Activated CD8-positive, alpha-beta T cell treated with anti-CD3 and anti-CD28 coated beads for 36 hours (primary cell): ENCODE data around the gene MARCKSL1. TPM values are rescaled to one million over a fixed set of nuclear protein-coding genes. Genes with fewer than 3 reads are reported as not detected.

Experiments
- ATAC-seq: fragments of 200-7000 bp; cut with Tn5 transposase; one replicate; pipeline ENCODE4 v1.10.0; 2021; ENCODE audit warnings: mild to moderate bottlenecking, moderate library complexity
- CTCF ChIA-PET: fragments of 350-600 bp; sonication (Branson Sonifier 250); formaldehyde crosslinking; loops from one replicate; lab custom pipeline; 2021; ENCODE audit warnings: antibody characterized with exemption; lab: Charles Lee
- POLR2A ChIA-PET: fragments of 350-600 bp; sonication (Branson Sonifier 250); formaldehyde crosslinking; loops from one replicate; lab custom pipeline; 2021; ENCODE audit warnings: antibody characterized with exemption; lab: Charles Lee
- DNase-seq: peaks from one replicate; pipeline ENCODE4 v3.0.0-alpha.2; 2020
- H3K27ac Mint-ChIP-seq: one replicate; pipeline ENCODE4 v1.8.0; 2021; ENCODE audit warnings: mild to moderate bottlenecking, mixed read lengths
- H3K27me3 Mint-ChIP-seq: one replicate; pipeline ENCODE4 v1.8.0; 2021; ENCODE audit warnings: mixed read lengths
- H3K36me3 Mint-ChIP-seq: one replicate; pipeline ENCODE4 v1.8.0; 2021; ENCODE audit warnings: low read depth, mixed read lengths
- H3K4me1 Mint-ChIP-seq: one replicate; pipeline ENCODE4 v1.8.0; 2021; ENCODE audit warnings: low read depth, mixed read lengths
- H3K4me3 Mint-ChIP-seq: one replicate; pipeline ENCODE4 v1.8.0; 2021; ENCODE audit warnings: mild to moderate bottlenecking, moderate library complexity, mixed read lengths
- H3K9me3 Mint-ChIP-seq: one replicate; pipeline ENCODE4 v1.8.0; 2021; ENCODE audit warnings: mixed read lengths
- CTCF ChIP-seq: fragments of 200-600 bp; IDR thresholded peaks from one replicate; pipeline ENCODE4 v1.8.0; 2022; ENCODE audit warnings: antibody characterized with exemption, mild to moderate bottlenecking
- intact Hi-C: fragments of 100-400 bp; cut with micrococcal nuclease; formaldehyde crosslinking; loops from one replicate; pipeline ENCODE4 v1.10.0; 2022
- total RNA-seq, 2 experiments: library from RNA; stranded (reverse); gene quantifications; one replicate each; pipeline ENCODE4 v1.2.3, GENCODE V29; 2021

Gene MARCKSL1
- 10 to 100 TPM; 31.2 to 33.5 TPM for total RNA-seq

GRCh38 chr1:32335790-32336590 is at the start of gene MARCKSL1:
TSS of gene MARCKSL1 (minus strand) at chr1:32336233. CDS start at chr1:32336033, 200 bp downstream.
- H3K4me3 Mint-ChIP-seq, result peak within 1 kb of the TSS; percentile 81
- DNase-seq (peak; percentile 85), ATAC-seq (peak; percentile 55)
- H3K27ac Mint-ChIP-seq, result peak within 1 kb of the TSS; percentile 72
- H3K9me3 Mint-ChIP-seq, result no peaks in the 10 kb centered on the region
- POLR2A ChIA-PET, result interaction anchor here (0.5 to 3.6 kb wide), 23 partner anchors 10 to 136 kb away, joined by 3 to 39 read pairs (median 5); partner anchors contain the start of genes BSDC1, HDAC1 and LCK
- peaks cover 49% of the 10 kb centered on the region for H3K4me1 Mint-ChIP-seq
- intact Hi-C loops, result no loop called here
- no peaks in the 10 kb centered on the region for H3K27me3 Mint-ChIP-seq
- H3K36me3 Mint-ChIP-seq, result peaks cover 14% of the 10 kb centered on the region
- CTCF ChIA-PET, result interaction anchor here (0.7 to 2.7 kb wide), 14 partner anchors 10 to 120 kb away, joined by 3 to 17 read pairs (median 4); partner anchors contain the start of gene LCK
- no peak for TF ChIP-seq CTCF

DNA sequence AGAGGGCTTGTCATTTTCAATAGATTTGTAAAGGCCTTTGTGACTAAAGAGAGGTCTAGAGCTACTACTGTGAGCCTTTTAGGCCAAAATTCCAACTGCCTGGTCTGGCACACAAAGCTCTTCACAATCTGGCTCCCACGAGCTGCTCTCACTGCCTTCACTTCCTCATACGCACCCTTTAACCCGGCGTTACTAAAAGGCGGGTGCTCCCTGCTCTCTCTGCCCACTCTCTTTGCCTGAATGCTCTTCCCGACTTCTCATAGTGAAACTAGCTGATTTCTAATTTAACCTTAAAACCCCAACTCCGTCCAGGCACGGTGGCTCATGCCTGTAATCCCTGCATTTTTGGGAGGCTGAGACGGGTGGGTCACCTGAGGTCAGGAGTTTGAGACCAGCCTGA is 44.0 kb upstream of the MARCKSL1 start:
- POLR2A ChIA-PET, result interaction anchor here (1.3 kb wide), 1 partner anchor 14 kb away, joined by 6 read pairs; the partner anchor contains the start of gene BSDC1
- DNase-seq (no peak), ATAC-seq (no peak)
- Mint-ChIP-seq H3K9me3 (no peaks in the 10 kb centered on the region), H3K27me3 (no peaks in the 10 kb centered on the region), H3K36me3 (peaks cover 21% of the 10 kb centered on the region), H3K4me3 (no peak overlapping the region), H3K4me1 (no peaks in the 10 kb centered on the region), H3K27ac (no peak overlapping the region)
- no peak for TF ChIP-seq CTCF
- intact Hi-C loops, result no loop called here
- CTCF ChIA-PET, result interaction anchor here (1.4 kb wide), 1 partner anchor 132 kb away, joined by 4 read pairs; no protein-coding TSS in a partner anchor

- peaks cover 20% of the 10 kb centered on the region for H3K36me3 Mint-ChIP-seq
- CTCF ChIA-PET, result interaction anchor here (1.6 to 1.9 kb wide), 2 partner anchors 24 to 162 kb away, joined by 7 to 10 read pairs; no protein-coding TSS in a partner anchor
- peaks cover 2% of the 10 kb centered on the region for H3K4me1 Mint-ChIP-seq
- H3K4me3 Mint-ChIP-seq, result no peak overlapping the region
- intact Hi-C loops, result no loop called here
- no peaks in the 10 kb centered on the region for H3K9me3 Mint-ChIP-seq
- no peak overlapping the region for H3K27ac Mint-ChIP-seq
- DNase-seq, result no peak
- no peak for TF ChIP-seq CTCF
- POLR2A ChIA-PET, result interaction anchor here (0.9 to 1.3 kb wide), 3 partner anchors 15 to 162 kb away, joined by 3 to 4 read pairs (median 3); partner anchors contain the start of gene BSDC1
- no peaks in the 10 kb centered on the region for H3K27me3 Mint-ChIP-seq
- ATAC-seq, result no peak
Observed at GRCh38 chr1:32377541-32378220, 41.6 kb upstream of the MARCKSL1 start.

GRCh38 chr1:32376199-32376598 is 40.2 kb upstream of the MARCKSL1 start:
- no peak for ATAC-seq
- no peaks in the 10 kb centered on the region for H3K27me3 Mint-ChIP-seq
- H3K27ac Mint-ChIP-seq, result no peak overlapping the region
- peaks cover 23% of the 10 kb centered on the region for H3K36me3 Mint-ChIP-seq
- CTCF ChIA-PET, result interaction anchor here (1.9 kb wide), 1 partner anchor 25 kb away, joined by 10 read pairs; no protein-coding TSS in a partner anchor
- H3K9me3 Mint-ChIP-seq, result no peaks in the 10 kb centered on the region
- peaks cover 15% of the 10 kb centered on the region for H3K4me1 Mint-ChIP-seq
- H3K4me3 Mint-ChIP-seq, result no peak overlapping the region
- POLR2A ChIA-PET, result interaction anchor here (1.4 kb wide), 1 partner anchor 18 kb away, joined by 5 read pairs; the partner anchor contains the start of gene BSDC1
- DNase-seq, result no peak
- intact Hi-C loops, result no loop called here
- TF ChIP-seq CTCF, result no peak
